SK-N-SH treated with all-trans-retinoic acid at 6 μM for 48 hours (cell line): Measurements from ENCODE around the gene CDC25C.

Experiments used
- CSDC2 ChIP-seq: fragments of 250-450 bp; sonication (Bioruptor Pico); IDR thresholded peaks from 2 replicates; pipeline ENCODE4 v1.5.0; 2020; ENCODE audit warnings: mild to moderate bottlenecking, moderate library complexity
- ESRRG ChIP-seq: fragments of 250-450 bp; sonication (Bioruptor Pico); IDR thresholded peaks from 2 replicates; pipeline ENCODE4 v1.6.1; 2021; ENCODE audit warnings: mild to moderate bottlenecking
- OSR1 ChIP-seq: fragments of 250-450 bp; sonication (Bioruptor Pico); IDR thresholded peaks from 2 replicates; pipeline ENCODE4 v1.8.0; 2022; ENCODE audit warnings: moderate library complexity, mild to moderate bottlenecking, inconsistent platforms
- PPARA ChIP-seq: fragments of 250-450 bp; sonication (Bioruptor Pico); IDR thresholded peaks from 2 replicates; pipeline ENCODE4 v1.5.0; 2020; ENCODE audit warnings: mild to moderate bottlenecking, borderline replicate concordance
- ZFP3 ChIP-seq: fragments of 250-450 bp; sonication (Bioruptor Pico); IDR thresholded peaks from 2 replicates; pipeline ENCODE4 v1.5.0; 2020; ENCODE audit warnings: mild to moderate bottlenecking, moderate library complexity
- ZFP30 ChIP-seq: fragments of 450-650 bp; formaldehyde crosslinking; IDR thresholded peaks from 2 replicates; pipeline ENCODE4 v1.5.0; 2022; ENCODE audit warnings: mild to moderate bottlenecking, moderate library complexity
- ZNF565 ChIP-seq: fragments of 450-650 bp; formaldehyde crosslinking; conservative IDR thresholded peaks from 2 replicates; pipeline ENCODE4 v1.5.0; 2020; ENCODE audit warnings: low read depth, mild to moderate bottlenecking, moderate library complexity
- TF ChIP-seq, protein P1 (sequence below): fragments of 250-450 bp; sonication (Bioruptor Pico); IDR thresholded peaks from 2 replicates; pipeline ENCODE4 v1.5.1; 2020; ENCODE audit warnings: low read depth, mild to moderate bottlenecking, moderate library complexity
- TF ChIP-seq, protein P2 (sequence below): fragments of 250-450 bp; sonication (Bioruptor Pico); IDR thresholded peaks from 2 replicates; pipeline ENCODE4 v1.8.0; 2020; ENCODE audit warnings: mild to moderate bottlenecking, moderate library complexity, borderline replicate concordance
- TF ChIP-seq, protein P3 (sequence below): fragments of 250-450 bp; sonication (Bioruptor Pico); IDR thresholded peaks from 2 replicates; pipeline ENCODE4 v1.8.0; 2021; ENCODE audit warnings: low read depth, mild to moderate bottlenecking, moderate library complexity, borderline replicate concordance

DNA sequence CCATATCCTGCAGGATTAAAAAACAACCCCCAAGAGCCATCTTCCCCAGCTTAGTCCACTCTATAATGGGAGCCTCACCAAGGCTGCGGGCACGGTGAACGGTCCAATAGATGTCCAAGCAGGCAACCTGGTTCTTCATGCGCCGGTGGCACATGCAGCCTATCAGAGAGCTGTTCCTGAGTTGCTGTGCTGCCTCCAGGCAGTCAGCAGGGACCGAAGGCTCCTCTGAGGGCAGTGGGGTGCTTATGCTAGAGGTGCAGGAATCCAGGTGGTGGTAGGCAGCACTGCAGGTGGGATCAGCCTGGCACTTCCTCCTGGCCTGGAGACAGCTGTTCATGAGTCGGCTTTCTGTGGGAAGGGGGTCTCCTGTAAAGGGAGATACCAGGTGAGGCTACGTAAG, 67.4 kb downstream of the CDC25C start:
- no peak for TF ChIP-seq ZFP3
- TF ChIP-seq, protein P1, sequence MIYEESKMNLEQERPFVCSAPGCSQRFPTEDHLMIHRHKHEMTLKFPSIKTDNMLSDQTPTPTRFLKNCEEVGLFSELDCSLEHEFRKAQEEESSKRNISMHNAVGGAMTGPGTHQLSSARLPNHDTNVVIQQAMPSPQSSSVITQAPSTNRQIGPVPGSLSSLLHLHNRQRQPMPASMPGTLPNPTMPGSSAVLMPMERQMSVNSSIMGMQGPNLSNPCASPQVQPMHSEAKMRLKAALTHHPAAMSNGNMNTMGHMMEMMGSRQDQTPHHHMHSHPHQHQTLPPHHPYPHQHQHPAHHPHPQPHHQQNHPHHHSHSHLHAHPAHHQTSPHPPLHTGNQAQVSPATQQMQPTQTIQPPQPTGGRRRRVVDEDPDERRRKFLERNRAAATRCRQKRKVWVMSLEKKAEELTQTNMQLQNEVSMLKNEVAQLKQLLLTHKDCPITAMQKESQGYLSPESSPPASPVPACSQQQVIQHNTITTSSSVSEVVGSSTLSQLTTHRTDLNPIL (CRISPR knock-in tag): no peak
- TF ChIP-seq, protein P2, sequence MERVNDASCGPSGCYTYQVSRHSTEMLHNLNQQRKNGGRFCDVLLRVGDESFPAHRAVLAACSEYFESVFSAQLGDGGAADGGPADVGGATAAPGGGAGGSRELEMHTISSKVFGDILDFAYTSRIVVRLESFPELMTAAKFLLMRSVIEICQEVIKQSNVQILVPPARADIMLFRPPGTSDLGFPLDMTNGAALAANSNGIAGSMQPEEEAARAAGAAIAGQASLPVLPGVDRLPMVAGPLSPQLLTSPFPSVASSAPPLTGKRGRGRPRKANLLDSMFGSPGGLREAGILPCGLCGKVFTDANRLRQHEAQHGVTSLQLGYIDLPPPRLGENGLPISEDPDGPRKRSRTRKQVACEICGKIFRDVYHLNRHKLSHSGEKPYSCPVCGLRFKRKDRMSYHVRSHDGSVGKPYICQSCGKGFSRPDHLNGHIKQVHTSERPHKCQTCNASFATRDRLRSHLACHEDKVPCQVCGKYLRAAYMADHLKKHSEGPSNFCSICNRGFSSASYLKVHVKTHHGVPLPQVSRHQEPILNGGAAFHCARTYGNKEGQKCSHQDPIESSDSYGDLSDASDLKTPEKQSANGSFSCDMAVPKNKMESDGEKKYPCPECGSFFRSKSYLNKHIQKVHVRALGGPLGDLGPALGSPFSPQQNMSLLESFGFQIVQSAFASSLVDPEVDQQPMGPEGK: no peak
- TF ChIP-seq PPARA: no peak
- no peak for TF ChIP-seq ZFP30 (CRISPR knock-in tag)
- no peak for TF ChIP-seq OSR1
- no peak for TF ChIP-seq ESRRG
- no peak for TF ChIP-seq CSDC2 (CRISPR knock-in tag)
- TF ChIP-seq, protein P3, sequence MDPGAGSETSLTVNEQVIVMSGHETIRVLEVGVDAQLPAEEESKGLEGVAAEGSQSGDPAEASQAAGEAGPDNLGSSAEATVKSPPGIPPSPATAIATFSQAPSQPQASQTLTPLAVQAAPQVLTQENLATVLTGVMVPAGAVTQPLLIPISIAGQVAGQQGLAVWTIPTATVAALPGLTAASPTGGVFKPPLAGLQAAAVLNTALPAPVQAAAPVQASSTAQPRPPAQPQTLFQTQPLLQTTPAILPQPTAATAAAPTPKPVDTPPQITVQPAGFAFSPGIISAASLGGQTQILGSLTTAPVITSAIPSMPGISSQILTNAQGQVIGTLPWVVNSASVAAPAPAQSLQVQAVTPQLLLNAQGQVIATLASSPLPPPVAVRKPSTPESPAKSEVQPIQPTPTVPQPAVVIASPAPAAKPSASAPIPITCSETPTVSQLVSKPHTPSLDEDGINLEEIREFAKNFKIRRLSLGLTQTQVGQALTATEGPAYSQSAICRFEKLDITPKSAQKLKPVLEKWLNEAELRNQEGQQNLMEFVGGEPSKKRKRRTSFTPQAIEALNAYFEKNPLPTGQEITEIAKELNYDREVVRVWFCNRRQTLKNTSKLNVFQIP (CRISPR knock-in tag): no peak
- no peak for TF ChIP-seq ZNF565
